ENCODE measurements around the gene IWS1.
"Not testable (repeated sequence)": the region's sequence is repeated elsewhere in the genome, so short reads cannot be mapped to it uniquely, and the experiment has no call there.

IWS1 gene

DNA sequence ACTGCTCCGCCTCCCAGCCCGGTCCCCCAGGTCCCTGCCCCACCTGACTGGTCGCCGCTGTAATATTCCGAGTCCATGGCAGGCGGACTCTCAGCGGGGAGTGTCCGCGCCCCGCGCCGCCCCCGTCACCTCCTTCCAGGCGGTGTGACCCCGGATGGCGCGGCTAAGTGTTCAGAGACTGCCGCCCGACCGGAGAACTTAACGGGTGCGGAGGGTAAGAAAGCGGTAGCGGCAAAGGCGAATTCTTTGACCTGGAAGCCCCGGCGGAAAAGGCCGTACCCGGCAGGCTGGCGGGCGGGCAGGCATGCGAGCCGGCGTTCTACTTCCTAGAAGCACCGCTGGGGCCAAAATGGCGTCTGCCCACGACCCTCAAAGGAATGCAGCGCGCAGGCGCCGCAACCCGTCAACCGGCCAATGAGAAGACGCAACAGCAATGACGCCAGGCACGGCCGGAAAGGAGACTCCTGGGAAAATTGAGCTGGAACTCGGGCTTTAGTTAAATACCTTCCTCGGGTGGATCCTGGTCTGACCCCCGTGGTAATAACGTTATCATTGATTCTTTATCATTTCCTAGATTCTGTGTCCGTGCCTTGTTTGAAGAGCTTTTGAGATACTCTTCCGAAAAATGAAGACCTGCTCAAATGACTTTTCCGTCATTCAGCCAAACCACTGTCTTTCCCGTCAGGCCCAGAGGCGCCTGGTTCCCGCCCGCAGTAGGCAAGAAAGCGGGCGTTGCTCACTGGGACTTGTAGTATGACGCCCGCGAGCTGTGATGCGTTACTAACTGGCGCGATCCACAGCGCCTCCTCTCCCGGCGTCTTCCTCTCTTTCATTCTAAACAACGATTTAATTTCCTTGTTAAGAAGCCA, at the start of gene IWS1:
Gene IWS1 (minus strand): TSS at position 358 of the 869 bp plus-strand sequence. CDS start 281 bp downstream, at position 77.
- DNase-seq (ENCODE audit: low read depth in 2 of 2): peak; percentile 83

DNA sequence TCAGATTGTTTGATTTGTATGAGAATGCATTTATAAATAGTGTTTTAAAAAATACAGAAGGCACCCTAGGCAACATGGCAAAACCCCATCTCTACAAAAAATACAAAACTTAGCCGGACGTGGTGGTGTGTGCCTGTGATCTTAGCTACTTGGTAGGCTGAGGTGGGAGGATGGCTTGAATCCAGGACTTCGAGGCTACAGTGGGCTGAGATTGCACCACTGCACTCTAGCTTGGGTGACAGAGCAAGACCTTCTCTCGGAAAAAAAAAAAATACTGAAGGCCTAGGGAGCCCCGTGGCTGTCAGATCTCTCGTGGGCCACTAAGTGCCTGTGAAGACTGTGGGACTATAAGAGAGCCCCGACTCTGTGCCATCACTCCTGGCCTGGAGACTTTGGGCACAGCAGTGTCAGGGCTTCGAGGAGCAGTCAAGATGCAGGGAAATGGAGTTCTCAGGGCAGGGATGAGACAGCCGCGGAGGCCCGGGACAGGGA, 49.7 kb upstream of the IWS1 start:
- DNase-seq (ENCODE audit: low read depth in 2 of 2): no peak

DNA sequence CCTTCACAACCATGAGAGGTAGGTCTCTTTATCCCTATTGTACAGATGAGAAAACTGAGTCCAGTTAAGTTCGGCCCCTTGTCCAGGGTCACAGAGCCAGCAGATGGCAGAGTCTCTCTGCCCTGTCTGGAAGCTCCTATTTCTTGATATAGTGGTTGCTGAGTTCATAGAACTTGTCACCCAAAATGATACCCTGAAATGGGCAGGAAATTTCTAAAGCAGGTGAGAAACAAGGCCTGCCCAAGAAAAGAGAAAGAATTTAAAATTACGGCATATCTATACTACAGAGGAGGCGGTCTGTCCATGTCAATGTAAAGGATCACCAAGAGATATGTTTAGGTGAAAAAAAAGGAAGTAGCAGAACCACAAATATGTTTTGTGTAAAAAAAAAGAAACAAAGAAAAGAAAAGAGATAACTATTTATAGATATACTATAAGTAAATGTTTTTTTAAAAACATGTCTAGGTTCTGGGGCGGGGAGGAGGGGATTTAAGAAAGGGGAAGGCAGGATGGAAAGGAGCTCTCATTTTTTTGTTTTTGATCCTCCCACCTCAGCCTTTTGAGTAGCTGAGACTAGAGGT, 49.0 kb upstream of the IWS1 start:
- DNase-seq (ENCODE audit: low read depth in 2 of 2): no peak

DNA sequence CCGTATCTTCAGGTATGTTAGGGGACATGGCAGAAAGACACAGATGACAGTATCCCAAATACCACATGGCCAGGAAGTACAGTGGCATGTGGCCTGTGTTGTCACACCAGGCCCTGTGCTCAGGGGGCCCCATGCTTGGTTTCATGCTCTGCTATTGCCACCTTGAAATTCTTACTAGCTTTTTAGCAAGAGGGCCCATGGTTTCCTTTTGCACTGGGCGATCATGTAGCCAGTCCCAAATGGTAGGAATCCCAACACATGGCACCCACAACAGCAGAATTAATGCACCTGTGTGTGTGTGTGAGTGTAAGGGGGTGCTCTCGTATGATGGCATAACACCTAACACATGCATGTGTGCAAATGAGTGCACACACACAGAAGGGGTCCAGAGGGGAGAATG, 48.4 kb upstream of the IWS1 start:
- no peak for DNase-seq (ENCODE audit: low read depth in 2 of 2)

DNA sequence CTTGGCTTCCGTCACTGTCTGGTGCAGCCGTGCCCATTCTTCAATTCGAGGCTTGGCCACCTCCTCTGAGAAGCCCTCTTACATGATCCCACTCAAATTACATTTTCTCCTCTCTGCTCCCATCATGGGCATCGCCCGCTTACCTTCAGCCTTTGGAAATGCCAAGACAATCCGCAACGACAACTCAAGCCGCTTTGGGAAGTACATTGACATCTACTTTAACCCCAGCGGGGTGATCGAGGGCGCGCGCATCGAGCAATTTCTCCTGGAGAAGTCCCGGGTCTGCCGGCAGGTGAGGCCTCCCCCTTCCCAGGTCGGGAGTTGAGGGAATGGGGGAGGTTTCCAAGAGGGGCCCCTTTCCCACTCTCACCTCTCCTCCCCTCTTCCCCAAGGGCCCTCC, 47.5 kb upstream of the IWS1 start:
- DNase-seq (ENCODE audit: low read depth in 2 of 2): no peak

DNA sequence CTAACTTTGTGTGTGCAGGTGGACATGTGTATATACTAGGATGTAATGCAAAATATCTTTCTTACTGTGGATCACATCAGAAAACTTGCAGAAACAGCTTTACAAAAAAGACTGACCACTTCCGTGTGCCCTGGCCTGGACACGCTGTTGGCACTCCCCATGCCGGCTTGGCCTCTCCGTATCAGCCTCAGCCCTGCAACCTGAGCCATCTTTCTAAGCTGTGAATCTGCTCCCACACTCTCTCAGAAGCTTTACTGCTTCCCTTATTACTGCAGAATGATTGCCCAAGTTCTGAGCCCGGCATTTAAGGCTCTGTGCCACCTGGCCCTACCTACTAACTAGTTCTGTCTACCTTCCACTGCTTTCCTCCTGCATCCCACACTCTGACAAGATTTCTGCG, 47.0 kb upstream of the IWS1 start:
- no peak for DNase-seq (ENCODE audit: low read depth in 2 of 2)

DNA sequence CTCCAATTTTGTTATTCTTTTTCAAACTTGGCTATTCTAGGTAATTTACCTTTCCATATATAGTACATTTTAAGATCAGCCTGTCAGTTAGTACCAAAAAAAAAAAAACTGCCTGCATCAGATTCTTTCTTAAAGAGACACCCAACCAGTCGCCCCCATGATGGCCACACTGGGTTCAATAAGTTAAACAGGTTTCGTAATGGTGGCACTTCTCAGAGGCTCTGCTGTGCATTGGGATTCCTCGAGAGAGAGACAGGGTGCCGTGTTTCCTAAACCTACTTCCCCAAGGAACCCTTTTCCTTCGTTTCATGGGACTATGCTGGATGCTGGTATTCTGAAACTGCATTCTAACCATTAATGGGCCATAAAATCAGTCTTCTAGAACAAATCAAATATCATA, 46.6 kb upstream of the IWS1 start:
- no peak for DNase-seq (ENCODE audit: low read depth in 2 of 2)

DNA sequence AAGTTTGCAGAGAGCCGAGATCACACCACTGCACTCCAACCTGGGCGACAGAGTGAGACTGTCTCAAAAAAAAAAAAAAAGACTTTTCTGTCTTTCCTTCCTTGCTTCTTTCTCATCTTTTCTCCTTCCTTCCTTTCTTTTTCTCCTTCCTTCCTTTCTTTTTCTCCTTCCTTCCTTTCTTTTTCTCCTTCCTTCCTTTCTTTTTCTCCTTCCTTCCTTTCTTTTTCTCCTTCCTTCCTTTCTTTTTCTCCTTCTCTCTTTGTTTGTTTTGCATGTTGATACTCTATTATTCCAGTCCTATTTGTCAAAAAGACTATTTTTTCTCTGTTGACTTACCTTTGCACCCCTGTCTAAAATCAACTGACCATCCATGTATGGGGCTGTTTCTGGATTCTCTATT, 46.1 kb upstream of the IWS1 start:
- not testable (repeated sequence) for DNase-seq (ENCODE audit: low read depth in 2 of 2)

DNA sequence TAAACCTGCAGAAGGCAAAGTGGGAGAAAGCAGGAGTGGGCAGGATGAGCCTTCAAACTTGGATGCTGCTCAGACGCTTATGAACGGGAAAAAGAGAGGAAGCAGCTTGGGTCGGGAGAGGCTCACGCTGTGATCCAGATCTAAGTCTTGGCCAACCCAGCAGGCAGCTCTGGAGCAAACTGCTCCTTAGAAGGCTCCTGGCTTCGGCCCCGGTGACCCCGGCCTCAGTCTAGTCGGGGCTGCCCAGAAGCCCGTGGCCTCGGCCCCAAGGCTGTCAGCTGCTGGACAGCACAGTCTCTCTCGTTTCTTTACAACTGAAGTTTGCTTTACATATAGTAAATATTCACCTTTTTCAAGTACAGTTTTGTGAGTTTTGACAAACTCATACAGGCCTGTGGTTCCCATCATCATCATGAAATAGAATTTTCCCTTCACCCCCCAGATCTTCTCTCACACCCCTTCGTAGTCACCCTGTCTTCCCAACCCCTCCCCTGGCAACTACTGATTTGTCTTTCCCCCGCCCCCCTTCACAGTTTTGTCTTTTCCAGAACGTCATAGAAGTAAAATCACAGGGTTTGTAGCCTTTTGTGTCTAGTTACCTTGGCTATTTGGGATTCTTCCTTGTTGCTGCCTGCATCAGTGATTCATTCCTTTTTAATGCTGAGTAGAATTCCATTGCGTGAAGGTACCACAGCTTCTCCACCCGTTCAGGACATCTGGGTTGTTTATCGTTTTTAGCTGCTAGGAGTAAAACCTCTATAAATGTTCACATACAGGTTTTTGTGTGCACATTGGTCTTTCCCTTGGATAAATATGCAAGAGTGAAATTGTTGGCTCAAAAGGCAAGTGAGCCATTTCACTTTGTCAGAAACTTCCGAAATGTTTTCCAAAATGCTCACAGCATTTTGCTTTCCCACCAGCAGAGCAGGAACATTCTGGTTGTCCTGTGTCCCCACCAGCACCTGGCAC, 44.3 kb upstream of the IWS1 start:
- no peak for DNase-seq (ENCODE audit: low read depth in 2 of 2)

DNA sequence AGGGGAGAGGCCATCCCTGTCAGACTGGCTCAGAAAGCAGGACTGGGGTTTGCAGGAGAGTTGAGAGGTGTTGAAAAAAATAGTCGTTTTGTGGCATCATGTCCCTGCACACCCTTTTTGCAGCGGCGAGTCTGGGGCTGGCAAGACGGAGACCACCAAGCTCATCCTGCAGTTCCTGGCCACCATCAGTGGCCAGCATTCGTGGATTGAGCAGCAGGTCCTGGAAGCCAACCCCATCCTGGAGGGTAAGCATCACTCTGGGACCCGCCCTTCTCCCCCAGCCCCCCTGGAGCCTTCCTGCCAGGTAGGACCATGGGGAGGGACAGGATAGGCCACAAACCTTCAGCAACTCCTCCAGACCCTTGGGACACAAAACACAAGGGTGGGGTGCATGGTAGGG, 43.4 kb upstream of the IWS1 start:
- DNase-seq (ENCODE audit: low read depth in 2 of 2): no peak

DNA sequence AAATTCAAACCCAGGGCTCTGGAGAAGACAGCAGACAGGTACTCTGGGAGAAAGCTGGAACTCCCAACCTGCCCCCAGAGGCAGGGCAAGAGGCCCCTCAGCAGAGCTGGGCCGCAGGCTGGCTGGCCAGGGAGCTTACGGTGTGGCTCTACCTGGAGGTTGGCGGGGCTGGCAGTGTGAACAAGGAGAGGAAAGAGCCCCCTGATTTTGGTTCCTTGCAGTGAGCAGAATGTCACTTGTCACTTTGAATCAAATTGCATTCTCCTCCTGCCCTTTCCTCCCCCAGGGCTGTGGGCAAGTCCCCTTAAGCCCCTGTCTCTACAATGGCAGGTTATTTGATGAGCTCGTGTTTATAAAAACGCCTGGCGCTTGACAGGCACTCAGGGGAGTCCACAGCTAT, 41.8 kb upstream of the IWS1 start:
- DNase-seq (ENCODE audit: low read depth in 2 of 2): no peak

DNA sequence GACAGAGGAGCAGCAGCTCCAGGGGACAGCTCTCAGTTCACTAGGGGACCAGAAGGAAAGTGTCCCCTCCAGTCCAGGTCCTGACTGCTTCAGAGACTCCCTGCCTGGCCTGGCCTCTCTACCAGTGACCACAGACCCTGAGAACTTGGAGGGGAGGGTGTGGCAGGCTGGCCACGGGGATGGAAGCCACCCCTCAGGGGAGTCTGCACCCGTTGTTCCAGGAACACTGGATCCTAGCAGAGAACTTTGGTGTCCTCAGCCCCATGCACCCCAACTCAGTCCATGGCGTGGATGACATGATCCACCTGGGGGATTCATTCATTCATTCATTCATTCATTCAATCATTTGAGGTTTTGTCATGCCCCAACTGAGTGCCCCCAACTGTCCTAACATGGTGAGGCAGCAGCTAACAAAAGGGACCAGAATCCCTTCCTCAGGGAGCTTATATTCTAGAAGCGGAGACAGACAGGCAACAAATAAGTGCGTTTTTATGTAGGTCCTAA, 41.1 kb upstream of the IWS1 start:
- DNase-seq (ENCODE audit: low read depth in 2 of 2): no peak

DNA sequence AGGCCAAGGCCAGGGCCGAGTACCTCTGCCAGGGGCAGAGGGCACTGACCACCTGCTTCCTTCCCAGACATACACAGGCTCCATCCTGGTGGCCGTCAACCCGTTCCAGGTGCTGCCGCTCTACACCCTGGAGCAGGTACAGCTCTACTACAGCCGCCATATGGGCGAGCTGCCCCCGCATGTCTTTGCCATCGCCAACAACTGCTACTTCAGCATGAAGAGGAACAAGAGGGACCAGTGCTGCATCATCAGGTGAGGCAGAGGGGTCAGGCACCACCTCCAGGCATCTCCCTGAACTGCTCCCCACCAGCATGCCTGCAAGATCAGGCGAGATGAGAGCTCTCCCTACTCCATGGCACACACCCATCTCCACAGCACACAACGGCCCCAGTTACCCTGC, 40.3 kb upstream of the IWS1 start:
- DNase-seq (ENCODE audit: low read depth in 2 of 2): no peak

DNA sequence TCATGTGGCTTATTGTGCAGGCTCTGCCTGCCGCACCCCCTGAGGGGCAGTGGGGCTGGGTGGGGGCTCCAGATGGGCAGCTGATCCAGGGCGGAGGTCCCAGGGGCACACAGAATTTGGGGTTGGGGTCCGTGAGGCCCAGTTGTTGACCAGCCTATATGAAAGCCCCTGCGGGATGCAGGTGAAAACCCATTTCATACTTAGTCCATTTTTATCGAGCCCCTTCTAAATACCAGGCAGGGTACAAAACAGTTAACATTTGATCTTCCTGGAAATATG, 39.8 kb upstream of the IWS1 start:
- DNase-seq (ENCODE audit: low read depth in 2 of 2): no peak

DNA sequence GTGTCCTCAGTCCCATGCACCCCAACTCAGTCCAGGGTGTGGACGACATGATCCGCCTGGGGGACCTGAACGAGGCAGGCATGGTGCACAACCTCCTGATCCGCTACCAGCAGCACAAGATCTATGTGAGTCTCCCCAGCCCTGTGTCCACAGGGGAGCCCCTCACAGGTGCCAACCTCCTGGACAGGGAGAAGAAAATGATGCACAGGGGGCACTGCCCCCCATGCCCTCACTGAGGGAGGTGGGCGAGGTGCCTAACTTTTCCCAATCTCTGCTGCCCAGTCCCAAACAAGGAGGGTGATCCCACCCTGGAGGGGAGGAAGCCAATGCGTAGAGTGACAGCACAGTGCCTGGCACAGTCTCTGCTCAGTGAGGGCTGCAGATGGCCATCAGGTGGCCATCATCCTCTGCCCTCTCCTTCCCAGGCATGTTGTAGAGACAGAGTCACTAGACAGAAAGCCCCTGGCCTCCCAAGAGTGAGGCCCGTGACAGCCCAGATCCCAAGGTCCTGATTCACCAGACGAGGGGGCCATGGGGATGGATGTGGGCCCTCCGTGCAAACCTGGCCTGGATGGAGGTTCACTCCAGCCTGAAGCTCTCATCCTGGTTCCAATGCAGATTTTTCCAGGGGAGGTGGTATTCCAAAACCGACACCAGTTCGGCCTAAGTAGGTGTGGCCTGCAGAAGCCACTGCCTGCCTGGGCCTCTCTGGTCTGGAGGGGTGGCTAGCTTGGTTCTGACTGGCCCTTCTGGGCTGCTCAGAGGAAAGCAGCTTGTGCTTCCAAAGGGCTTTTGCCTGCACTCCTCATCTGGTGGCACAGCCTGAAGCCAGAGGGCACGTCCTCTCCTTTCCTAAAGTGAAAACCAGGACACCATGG, 39.2 kb upstream of the IWS1 start:
- no peak for DNase-seq (ENCODE audit: low read depth in 2 of 2)

DNA sequence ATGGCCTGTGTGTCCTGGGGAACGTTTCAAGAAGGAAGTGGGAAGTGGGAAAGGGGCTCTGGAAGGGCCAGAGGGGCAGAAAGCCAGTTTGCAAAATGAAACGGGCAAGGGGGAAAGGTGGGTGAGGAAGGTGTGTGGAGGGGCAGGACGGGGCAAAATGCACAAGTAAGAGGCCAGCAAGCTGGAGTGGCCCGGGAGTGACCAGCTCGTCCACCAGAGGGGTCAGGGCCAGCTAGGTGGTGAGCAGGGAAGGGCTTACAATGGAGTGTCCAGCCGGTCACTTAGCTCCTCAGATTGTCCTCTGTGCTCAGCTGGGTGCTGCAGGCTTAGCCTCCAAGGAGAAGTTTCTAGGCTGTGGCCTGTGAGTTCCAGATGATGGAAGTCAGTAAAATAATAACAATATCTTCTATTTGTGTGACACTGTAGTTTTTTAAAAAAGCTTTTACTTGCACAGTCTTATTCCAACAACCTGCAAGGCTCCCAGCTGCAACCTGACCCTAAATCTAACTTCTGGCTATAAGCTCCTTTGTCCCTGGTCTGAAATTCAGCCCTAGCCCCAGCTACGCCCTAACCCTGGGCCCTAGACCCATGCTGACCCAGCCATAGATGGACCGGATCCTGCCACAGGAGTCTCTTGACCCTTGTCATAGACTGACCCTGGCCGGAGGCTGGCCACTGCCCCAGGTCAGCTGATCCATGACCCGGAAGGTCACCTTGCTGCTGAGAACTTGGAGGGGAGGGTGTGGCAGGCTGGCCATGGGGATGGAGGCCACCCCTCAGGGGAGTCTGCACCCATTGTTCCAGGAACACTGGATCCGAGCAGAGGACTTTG, 38.4 kb upstream of the IWS1 start:
- no peak for DNase-seq (ENCODE audit: low read depth in 2 of 2)

DNA sequence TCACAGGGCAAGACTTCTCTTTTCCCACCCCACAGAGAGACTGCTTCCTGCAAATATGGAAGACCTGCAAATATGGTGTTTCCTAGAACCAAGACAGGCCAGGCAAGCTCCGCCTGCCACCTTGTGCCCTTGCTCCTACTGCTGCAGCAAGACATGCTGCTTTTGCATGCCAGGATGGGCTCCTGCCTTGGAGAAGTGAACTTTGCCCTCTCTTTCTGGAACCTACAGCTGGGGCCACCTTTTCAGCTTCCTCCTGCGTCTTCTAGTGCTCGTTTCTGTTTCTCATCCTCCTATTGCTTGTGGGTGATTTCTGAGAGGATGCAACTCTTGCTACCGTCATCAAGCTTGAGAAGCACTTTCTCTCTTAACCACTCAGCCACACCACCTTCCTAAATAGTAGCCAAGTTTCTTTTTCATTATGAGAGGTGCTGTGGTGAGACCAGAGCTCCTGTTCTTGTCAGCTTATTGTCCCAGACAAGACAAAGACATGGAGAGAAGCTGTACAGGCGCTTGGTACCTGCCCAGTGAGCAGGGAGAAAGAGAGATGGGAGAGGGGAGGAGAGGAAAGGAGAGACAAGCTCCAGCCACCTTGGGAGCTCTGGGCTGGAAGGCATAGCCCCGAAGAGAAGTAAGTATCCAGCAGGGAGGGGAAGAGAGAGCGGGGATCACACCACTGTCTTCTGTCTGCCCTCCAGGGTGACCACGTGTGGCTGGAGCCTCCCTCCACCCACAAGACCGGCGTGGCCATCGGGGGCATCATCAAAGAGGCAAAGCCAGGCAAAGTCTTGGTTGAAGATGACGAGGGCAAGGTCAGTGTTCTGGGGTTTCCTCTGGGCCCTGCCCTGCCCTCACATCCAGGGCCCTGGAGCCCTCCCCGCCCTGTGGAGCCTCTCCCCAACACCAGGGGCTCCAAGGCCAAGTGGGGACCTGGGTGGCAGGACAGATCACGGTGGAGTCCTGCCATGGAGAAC, 37.5 kb upstream of the IWS1 start:
- DNase-seq (ENCODE audit: low read depth in 2 of 2): no peak

DNA sequence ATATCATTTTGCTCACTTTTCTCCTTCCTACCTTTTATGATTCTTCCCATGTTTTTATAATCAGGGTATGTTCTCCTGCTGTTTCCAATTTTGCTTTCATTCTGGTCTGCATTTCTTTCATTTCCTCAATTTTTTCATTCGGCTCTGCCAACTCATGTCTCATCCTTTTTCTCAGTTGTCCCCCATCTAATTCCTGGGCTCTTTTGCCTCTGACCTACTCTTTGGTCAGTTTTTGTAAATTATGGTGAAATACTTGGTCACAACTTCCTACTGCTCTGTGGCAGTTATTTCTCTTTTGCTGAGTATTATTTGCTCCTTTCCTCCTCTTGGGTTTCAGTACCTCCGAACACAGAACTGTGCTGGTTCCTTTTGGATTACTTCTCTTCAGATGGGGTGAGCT, 36.6 kb upstream of the IWS1 start:
- no peak for DNase-seq (ENCODE audit: low read depth in 2 of 2)

DNA sequence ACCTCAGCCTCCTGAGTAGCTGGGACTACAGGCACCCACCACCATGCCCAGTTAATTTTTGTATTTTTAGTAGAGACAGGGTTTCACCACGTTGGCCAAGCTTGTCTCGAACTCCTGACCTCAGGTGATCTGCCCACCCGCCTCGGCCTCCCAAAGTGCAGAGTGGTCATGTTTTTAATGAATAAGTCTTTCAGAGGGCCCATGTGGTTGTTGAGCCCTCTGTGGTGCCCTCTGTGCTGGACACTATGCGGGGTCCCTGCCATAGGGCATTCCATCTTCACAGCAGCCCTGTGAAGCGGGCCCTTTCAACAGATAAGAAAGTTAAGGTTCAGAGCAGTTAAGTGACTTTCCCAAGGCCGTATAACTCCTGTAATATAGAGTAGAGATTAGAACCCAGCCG, 35.1 kb upstream of the IWS1 start:
- no peak for DNase-seq (ENCODE audit: low read depth in 2 of 2)
